ENCODE data around the gene BICD1. TPM values are rescaled to one million over a fixed set of nuclear protein-coding genes. Genes with fewer than 3 reads are reported as not detected.

BICD1 gene
- total and polyA plus RNA-seq, 2 of the 13 experiments (the other 11 are each of a cell fraction or from before 2014, with no cell fraction given), result 4.5 to 5.2 TPM

- TF ChIP-seq NR1H2 (CRISPR knock-in tag; IDR thresholded peaks at IDR 0.05; ENCODE audit: borderline replicate concordance, low read depth) (no peak), KLF9 (CRISPR knock-in tag; IDR thresholded peaks at IDR 0.05; ENCODE audit: low read depth) (no peak), XRCC5 (optimal IDR thresholded peaks at IDR 0.05; ENCODE audit: low read length) (no peak), BCLAF1 (IDR thresholded peaks at IDR 0.05) (no peak), PHF8 (CRISPR knock-in tag; IDR thresholded peaks at IDR 0.05) (no peak), ZNF451 (CRISPR knock-in tag; IDR thresholded peaks at IDR 0.05) (no peak), E2F5 (CRISPR knock-in tag; conservative IDR thresholded peaks at IDR 0.05) (no peak), ZNF382 (CRISPR knock-in tag; IDR thresholded peaks at IDR 0.05; ENCODE audit: borderline replicate concordance) (no peak), E2F1 (CRISPR knock-in tag; IDR thresholded peaks at IDR 0.05) (no peak)
Observed at GRCh38 chr12:32390572-32391219, 284.0 kb downstream of the BICD1 start (continued).

Data from HepG2 (cell line).